CMK (cell line): ENCODE measurements around the gene MRPS27.
"Not testable (repeated sequence)": the region's sequence is repeated elsewhere in the genome, so short reads cannot be mapped to it uniquely, and the experiment has no call there.

Experiments used
- DNase-seq: peaks from one replicate; pipeline ENCODE4 v3.0.0-alpha.2; 2010; ENCODE audit warnings: low read depth

MRPS27 gene

DNA sequence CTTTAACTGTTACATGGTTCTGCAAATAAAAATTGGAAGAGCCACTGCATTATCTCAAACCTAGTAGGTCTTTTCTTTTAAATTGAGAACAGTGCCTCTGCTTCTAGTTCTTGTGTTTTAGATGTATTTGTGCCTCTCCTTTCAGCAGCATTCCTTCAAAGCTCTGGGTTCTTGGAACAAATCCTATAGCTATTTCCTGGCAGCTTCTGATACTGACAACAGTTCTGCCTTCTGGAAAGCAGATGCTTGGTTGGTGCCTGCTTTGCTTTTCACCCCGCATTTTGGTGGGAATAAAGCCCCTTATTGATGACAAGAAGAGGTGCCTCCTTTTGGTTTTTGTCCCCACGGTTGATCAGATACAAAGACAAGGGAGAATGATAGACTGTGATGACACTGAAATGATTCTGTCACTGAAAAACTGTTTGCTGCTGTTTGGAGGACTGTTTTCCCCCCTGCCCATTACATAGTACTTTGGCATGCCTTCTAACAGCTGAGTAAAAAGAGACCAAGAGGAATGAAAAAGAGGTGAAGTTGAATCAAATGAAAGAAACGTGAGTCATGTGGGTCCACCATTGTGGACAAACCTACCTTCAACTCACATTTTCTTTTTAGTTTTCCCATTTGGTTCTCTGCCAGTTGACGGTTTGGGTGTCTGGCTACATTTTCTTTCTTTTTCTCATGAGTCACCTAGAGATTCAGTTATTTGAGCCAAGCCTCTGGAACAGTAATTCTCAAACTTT is 5.7 kb upstream of the MRPS27 start:
- DNase-seq = no peak

DNA sequence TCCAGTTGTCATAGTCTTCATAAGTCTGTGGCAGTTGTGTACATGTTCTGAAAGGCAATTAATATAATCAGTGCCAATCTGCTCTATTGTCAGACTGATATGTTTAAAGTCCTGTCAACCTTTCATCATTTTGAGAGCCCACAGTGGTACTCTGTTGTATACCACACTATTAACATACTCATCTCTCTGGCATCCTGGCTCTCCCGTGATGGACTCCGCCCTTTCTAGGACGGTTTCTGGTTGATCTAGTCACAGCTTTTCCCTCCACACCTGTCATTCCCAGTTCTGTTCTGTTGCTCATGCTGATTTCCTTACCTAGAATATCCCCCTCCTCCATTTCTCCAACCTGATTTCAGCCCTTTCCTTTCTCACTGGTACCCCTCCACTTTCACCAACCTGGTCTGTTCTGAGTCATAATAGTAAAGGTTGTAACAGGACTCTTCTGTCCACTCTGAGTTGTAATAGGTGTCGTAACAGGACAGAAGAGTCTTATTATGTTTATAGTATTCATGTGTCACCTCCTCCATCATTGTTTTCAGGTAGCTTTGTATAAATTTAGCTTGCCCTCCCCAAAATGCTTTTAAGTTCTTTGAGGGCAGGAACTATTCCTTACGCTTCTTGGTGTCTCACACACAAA is 4.3 kb upstream of the MRPS27 start:
- DNase-seq = no peak

GRCh38 chr5:72319435-72319975 is 535 bp downstream of the MRPS27 start:
- peak; percentile 11 for DNase-seq

DNA sequence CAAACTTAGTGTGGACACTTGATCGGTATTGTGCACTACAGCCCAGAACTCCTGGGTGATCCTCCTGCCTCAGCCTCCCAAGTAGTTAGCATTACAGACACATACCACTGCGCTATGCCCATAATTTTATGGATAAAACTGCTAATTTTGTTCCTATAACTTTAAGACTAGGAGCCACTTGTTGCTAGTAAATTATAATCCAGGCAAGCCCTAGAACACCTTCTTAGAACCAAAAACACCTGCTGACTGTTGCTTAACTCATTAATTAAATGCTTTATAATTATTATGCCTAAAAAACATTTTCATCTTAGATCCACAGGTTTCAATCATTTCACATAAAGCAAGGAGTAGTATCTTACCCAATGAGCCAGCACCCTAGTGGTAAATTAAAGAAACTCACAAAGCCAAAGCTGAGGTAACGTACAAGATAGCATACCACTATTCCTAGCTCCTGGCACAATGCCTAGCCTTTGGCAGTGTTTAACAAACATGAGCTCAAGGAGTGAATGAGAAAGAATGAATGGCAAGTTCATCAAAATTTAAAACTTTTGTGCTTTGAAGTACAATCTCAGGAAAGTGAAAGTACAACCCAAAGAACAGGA is 5.4 kb downstream of the MRPS27 start:
- peak; percentile 9 for DNase-seq

DNA sequence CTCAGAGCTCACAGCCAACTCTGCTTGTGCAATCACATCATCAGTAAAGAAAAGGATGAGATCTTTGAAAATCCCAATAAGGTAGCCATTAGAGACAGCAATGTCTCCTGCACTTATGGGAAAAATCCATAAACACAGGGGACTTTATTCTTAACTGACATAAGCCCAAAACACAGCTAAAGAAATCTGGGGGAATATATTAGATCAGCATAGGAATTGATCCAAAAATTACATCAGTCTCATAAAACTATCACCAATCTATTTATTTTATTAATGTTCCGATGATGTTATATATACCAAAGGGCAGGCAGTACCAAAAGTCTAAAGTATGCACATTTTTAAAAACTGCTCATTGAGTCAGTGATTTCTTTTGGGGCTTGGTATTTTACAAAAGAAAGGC is 6.9 kb downstream of the MRPS27 start:
- DNase-seq = no peak

- DNase-seq = no peak
Observed at GRCh38 chr5:72308853-72309191, 11.2 kb downstream of the MRPS27 start.

DNA sequence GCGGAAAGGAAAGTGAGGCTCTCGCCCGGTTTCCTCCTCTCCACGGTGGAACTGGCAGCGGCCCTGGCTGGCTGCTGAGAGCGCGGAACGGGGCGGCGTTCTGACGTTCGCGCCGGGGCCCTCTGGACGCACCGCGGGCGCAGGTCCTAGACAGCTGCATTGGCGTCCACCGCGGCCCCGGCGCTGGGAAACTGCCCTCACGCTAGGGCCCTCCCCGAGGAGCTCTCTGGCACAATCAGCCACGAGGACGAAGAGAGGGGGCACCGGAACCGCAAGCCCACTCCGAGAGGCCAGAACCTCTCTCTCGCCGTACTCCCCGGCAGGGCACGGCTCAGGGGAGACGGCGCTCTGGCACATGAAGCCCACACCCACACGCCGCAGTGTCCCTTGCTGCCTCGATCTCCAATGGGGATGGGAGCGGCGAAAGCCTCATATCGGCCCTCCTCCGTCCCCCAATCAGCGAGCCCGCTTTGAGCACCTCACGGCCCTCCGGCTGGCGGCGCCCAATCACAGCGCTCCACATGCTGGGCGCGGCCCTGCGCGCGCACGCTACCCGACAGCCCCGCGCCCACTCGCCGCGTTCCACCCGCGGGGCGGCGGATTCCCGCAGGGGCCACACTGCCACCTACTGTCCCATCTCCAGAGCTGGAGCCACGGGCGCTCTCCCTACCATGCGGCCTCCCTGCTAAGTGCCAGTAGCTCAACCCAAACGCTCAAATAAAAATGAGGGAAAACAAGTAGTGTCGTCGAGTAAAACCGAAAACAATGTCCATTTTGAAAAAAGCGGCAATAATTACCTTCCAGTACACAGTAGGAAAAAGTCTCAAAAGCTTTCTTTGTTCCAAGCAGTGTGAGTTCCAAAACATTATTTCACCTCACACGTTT is 11.8 kb downstream of the MRPS27 start:
- peak; percentile 87 for DNase-seq

DNA sequence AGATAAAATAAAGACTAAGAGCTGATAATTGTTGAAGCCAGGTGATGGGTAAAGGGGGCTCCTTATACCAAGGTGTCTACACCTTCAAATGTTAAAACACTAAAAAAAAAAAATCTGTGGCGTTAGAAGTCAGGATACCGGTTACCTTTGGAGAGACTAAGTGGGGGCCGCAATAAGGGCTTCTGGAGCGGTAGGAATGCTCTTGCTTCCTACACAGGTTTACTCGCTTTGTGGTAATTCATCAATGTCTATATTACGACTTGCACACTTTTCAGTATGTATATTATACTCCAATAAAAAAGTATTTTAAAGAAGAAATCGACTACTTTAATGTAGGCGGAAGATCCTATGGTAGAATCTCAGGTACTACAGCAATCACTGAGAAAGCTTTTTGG is 12.5 kb downstream of the MRPS27 start:
- DNase-seq = no peak

- DNase-seq = no peak
Observed at GRCh38 chr5:72305194-72306142, 14.6 kb downstream of the MRPS27 start.

DNA sequence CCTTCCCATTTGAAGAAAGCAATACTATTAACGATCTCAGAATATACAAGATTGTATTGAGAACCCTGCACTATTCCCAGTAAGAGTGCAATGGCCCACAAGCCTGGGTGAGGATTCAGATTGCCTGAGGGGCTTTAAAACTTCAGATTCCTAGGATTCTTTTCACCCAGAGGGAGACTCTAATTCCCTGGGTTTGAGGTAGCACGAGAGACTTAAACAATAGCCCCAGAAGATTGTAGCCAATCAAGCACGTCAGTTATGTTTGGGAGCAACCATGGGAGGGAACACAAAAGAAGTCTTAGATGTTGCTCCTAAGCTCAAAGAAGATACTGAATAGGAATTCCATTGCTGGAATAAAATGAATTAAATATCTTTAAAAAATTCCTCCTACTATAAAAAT is 17.9 kb downstream of the MRPS27 start:
- no peak for DNase-seq

DNA sequence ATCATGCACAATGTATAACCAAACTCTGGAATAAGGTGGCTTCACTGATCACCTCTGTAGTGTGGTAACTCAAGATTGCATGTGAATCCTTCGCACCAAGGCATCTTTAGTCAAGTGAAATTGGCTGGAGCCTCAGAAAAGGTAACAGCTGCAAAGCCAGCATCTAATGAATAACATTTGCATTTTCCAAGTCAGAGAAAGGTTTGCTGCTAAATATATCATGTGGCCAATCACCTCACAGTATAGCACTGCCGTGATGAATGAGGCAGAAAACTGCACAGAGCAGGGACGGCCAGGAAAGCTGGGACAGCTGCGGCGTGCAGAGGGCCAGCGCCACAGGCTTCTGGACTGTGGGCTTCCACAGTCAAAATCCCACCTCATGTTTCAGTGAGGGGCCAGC is 18.5 kb downstream of the MRPS27 start:
- DNase-seq = no peak

DNA sequence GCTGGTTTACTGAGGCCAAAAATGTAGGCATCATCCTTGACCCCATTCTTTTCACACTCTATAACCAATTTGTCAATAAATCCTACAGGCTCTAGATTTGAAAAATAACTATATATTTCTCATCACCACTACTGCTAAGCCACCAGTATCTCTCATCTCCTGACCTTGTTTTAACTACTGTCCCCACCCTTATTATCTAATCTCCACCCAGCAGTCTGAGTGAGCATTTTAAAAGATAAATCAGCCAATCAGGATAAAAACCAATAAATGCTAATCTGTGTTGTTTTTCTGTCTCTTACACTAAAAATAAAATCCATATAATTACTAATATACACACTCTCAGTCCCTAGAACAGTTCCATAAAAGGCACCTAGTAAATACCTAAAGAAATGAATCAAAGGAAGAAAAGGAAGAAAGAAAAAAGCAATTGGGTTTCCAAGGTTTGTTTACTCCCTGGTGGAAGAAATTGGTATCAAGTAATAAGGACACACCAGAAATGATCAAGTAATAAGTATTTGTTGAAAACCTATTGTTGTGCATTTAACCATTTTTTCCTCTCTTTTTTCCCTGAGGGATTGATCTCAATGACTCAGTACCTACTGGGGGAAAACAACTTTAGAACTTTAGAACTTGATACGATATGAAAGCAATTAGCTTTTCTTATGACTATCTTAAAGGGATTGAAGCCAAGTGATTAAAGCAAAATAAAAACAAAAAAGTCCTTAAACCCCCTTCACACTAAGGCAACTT is 19.3 kb downstream of the MRPS27 start:
- DNase-seq = no peak

GRCh38 chr5:72298711-72299110 is 21.3 kb downstream of the MRPS27 start:
- no peak for DNase-seq

DNA sequence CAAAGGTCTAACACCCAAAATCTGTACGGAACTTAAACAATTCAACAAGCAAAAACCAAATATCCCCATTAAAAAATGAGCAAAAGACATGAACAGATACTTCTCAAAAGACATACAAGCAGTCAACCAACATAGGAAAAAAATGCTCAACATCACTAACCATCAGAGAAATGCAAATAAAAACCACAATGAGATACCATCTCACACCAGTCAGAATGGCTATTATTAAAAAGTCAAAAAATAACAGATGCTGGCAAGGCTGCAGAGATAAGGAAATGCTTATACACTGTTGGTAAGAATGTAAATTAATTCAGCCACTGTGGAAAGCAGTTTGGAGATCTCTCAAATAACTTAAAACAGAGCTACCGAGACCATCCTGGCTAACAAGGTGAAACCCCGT is 21.9 kb downstream of the MRPS27 start:
- not testable (repeated sequence) for DNase-seq

DNA sequence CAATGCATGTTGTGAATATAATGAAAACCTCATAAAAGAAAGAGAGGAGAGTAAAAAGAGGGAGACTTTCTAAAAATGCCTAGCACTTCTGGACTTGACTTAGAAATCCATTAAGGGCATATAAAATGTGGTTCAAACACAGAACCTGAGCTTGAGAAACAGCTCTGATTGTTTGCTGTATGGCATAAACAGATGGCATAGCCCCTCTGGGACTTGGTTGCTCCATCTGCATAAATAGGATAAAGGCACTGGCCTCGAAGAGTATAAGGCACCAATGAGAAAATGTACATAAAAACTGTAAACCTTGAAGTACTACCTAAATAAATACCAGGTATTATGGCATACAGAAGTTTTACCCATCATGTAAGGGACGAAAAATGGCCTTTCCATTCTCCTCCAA is 23.8 kb downstream of the MRPS27 start:
- DNase-seq = no peak

- no peak for DNase-seq
Observed at GRCh38 chr5:72295539-72295938, 24.5 kb downstream of the MRPS27 start.

GRCh38 chr5:72294473-72294872 is 25.6 kb downstream of the MRPS27 start:
- DNase-seq = no peak

- no peak for DNase-seq
Observed at GRCh38 chr5:72293495-72294055, 26.5 kb downstream of the MRPS27 start.

GRCh38 chr5:72292411-72292810 is 27.6 kb downstream of the MRPS27 start:
- no peak for DNase-seq

- no peak for DNase-seq
Observed at GRCh38 chr5:72291601-72292000, 28.4 kb downstream of the MRPS27 start.
